Measurements from ENCODE around the gene CRX.

Gene CRX

DNA sequence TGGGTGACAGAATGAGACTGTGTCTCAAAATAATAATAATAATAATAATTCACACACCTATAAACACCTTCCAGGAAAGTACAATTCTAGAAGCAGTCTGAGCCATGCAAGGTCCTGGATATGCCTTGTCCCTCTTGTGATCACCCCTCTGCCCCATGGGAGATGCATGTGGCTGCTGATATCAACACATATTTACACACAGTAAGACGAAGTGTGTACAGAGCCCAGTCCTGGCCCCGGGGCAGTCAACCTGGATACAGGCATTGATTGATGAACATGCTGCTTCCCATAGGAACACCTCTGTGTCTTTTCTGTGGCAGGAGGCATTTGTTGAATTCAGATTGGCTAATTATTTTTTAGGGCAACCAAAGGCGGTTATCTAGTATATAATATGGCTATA is 61.2 kb downstream of the CRX start:
- no peak for TF ChIP-seq PAX5 (IDR thresholded peaks at IDR 0.05; ENCODE audit: insufficient read depth, low read length, severe bottlenecking)
- no peak for TF ChIP-seq TAF1 (IDR thresholded peaks at IDR 0.05; ENCODE audit: low read depth, low read length)
- TF ChIP-seq SPI1 (IDR thresholded peaks at IDR 0.05; ENCODE audit: low read depth, low read length), result no peak
- no peak for TF ChIP-seq POLR2A (IDR thresholded peaks at IDR 0.05; ENCODE audit: low read depth, low read length)
- no peak for TF ChIP-seq POU2F2 (IDR thresholded peaks at IDR 0.05; ENCODE audit: low read depth, low read length)
- no peak for TF ChIP-seq POLR2AphosphoS5 (IDR thresholded peaks at IDR 0.05; ENCODE audit: low read depth, low read length)
- DNase-seq (ENCODE audit: insufficient read length, low spot score) (no peak), FAIRE-seq (no peak)

- no peak for FAIRE-seq
- no peak for TF ChIP-seq TAF1 (IDR thresholded peaks at IDR 0.05; ENCODE audit: low read depth, low read length)
- no peak for TF ChIP-seq POU2F2 (IDR thresholded peaks at IDR 0.05; ENCODE audit: low read depth, low read length)
- no peak for TF ChIP-seq PAX5 (IDR thresholded peaks at IDR 0.05; ENCODE audit: insufficient read depth, low read length, severe bottlenecking)
- no peak for TF ChIP-seq POLR2AphosphoS5 (IDR thresholded peaks at IDR 0.05; ENCODE audit: low read depth, low read length)
- no peak for TF ChIP-seq POLR2A (IDR thresholded peaks at IDR 0.05; ENCODE audit: low read depth, low read length)
- no peak for TF ChIP-seq SPI1 (IDR thresholded peaks at IDR 0.05; ENCODE audit: low read depth, low read length)
Observed at GRCh38 chr19:47885067-47885463, 63.3 kb downstream of the CRX start.

GRCh38 chr19:47886010-47886559 is 64.3 kb downstream of the CRX start, which contains the start of gene SULT2A1:
Gene SULT2A1 (minus strand): TSS chr19:47886315. CDS start chr19:47886257, 58 bp downstream.
- no peak for TF ChIP-seq POLR2A (IDR thresholded peaks at IDR 0.05; ENCODE audit: low read depth, low read length)
- no peak for TF ChIP-seq POLR2AphosphoS5 (IDR thresholded peaks at IDR 0.05; ENCODE audit: low read depth, low read length)
- TF ChIP-seq PAX5 (IDR thresholded peaks at IDR 0.05; ENCODE audit: insufficient read depth, low read length, severe bottlenecking), result no peak
- no peak for TF ChIP-seq POU2F2 (IDR thresholded peaks at IDR 0.05; ENCODE audit: low read depth, low read length)
- no peak for TF ChIP-seq SPI1 (IDR thresholded peaks at IDR 0.05; ENCODE audit: low read depth, low read length)
- FAIRE-seq (no peak), DNase-seq (ENCODE audit: insufficient read length, low spot score) (no peak)

More at GRCh38 chr19:47885067-47885463, 63.3 kb downstream of the CRX start:
- DNase-seq (ENCODE audit: insufficient read length, low spot score), result no peak

DNA sequence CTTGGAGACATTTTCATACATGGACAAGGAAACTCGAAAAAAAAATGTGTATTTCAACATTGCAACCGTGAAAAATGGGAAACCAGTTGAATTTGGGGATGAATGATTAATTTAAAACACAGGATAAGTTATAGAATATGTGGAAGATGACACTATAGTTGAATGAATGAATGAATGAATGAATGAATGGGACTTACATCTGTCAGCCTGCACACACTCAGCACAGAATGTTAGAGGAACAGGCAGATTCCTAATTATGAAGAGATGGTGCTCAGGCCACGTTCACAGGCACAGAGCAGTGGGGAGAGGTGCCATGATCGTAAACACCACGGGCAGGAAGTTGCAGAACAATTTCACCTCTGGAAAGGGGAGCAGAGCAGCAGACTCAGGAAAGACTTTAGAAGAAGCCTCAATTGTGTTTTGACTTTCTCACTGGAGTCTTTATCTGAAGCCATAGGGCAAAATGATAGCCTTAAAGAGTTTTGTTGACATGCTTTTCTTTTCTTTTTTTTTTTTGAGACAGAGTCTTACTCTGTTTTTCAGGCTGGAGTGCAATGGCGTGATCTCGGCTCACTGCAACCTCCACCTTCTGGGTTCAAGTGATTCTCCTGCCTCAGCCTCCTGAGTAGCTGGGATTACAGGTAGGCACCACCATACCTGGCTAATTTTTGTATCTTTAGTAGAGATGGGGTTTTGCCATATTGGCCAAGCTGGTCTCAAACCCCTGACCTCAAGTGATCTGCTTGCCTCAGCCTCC is 69.3 kb downstream of the CRX start:
- no peak for FAIRE-seq
- no peak for TF ChIP-seq POLR2A (IDR thresholded peaks at IDR 0.05; ENCODE audit: low read depth, low read length)
- TF ChIP-seq SPI1 (IDR thresholded peaks at IDR 0.05; ENCODE audit: low read depth, low read length), result no peak
- no peak for TF ChIP-seq PAX5 (IDR thresholded peaks at IDR 0.05; ENCODE audit: insufficient read depth, low read length, severe bottlenecking)
- no peak for TF ChIP-seq TAF1 (IDR thresholded peaks at IDR 0.05; ENCODE audit: low read depth, low read length)
- TF ChIP-seq POLR2AphosphoS5 (IDR thresholded peaks at IDR 0.05; ENCODE audit: low read depth, low read length), result no peak
- no peak for TF ChIP-seq POU2F2 (IDR thresholded peaks at IDR 0.05; ENCODE audit: low read depth, low read length)

GRCh38 chr19:47891622-47891922 is 69.8 kb downstream of the CRX start:
- no peak for TF ChIP-seq POLR2AphosphoS5 (IDR thresholded peaks at IDR 0.05; ENCODE audit: low read depth, low read length)
- no peak for TF ChIP-seq POLR2A (IDR thresholded peaks at IDR 0.05; ENCODE audit: low read depth, low read length)
- TF ChIP-seq PAX5 (IDR thresholded peaks at IDR 0.05; ENCODE audit: insufficient read depth, low read length, severe bottlenecking), result no peak
- TF ChIP-seq SPI1 (IDR thresholded peaks at IDR 0.05; ENCODE audit: low read depth, low read length), result no peak
- TF ChIP-seq POU2F2 (IDR thresholded peaks at IDR 0.05; ENCODE audit: low read depth, low read length), result no peak
- TF ChIP-seq TAF1 (IDR thresholded peaks at IDR 0.05; ENCODE audit: low read depth, low read length), result no peak
- FAIRE-seq (no peak), DNase-seq (ENCODE audit: insufficient read length, low spot score) (no peak)

More for the DNA sequence above, 69.3 kb downstream of the CRX start:
- DNase-seq (ENCODE audit: insufficient read length, low spot score), result no peak

DNA sequence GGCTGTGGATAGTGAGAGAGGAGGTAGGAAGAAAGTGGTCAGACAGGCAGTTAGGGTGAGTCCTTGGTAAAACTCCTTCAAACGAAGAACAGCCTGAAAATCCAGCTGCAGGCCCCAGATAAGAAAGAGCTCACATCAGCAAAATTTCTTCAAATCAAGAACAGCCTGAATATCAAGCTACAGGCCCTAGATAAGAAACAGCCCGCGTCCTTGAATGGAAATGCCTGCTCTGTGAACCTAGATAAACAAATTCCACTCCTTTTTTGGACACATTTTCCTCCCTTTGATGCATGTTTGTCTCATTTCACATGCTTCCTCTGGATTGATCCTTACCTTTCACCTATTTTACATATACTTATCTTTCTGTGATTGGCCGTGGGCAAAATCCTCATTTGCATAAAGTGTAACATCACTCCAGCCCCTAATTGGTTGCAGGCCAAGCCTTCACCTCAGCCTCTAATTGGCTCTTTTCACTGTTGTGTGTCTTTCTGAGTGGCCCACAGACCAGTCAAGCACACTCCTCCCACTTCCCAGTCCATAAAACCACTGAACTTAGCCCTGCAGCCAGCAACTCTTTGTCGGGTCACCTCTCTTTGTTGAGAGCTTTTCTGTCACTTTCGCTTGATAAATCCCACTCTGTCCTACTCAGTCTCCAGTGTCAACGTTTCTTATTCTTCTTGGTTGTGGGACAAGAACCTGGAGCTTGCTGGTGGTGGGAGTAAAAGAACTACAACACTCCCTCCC is 70.4 kb downstream of the CRX start:
- FAIRE-seq (no peak), DNase-seq (ENCODE audit: insufficient read length, low spot score) (no peak)
- TF ChIP-seq POLR2A (IDR thresholded peaks at IDR 0.05; ENCODE audit: low read depth, low read length) (no peak), POU2F2 (IDR thresholded peaks at IDR 0.05; ENCODE audit: low read depth, low read length) (no peak)

All from GM12891 (cell line).